GM21825 (cell line): ENCODE measurements around the gene DUXB.

Experiments used
- ATAC-seq: cut with Tn5 transposase; IDR thresholded peaks from one replicate; pipeline ENCODE4 v1.9.1; 2021; ENCODE audit warnings: mild to moderate bottlenecking, moderate library complexity; ENCODE audit not compliant: unreplicated experiment

DUXB gene

GRCh38 chr16:75660726-75661302 is 40.4 kb downstream of the DUXB start:
- ATAC-seq = no peak

DNA sequence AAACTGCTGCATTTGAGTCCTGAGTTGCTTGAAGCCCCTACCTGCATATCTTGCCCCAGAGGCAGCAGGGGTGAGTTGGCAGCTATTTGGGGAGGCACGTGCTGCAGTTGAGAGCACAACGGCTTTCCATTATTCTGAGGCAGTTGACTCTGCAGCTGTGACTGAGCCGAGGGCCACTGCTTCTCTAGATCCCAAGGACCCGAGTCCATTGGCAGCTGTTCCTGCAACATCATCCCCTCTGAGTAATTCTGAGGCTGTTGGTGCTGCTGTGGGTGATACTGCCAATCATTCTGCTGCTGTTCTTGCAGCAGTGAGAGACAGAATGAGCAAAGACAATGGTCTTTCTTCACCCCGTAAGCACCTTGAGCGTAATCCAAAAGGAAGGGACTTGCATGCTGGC is 40.9 kb downstream of the DUXB start:
- ATAC-seq = no peak

- no peak for ATAC-seq
Observed at GRCh38 chr16:75658175-75658574, 43.1 kb downstream of the DUXB start.

GRCh38 chr16:75653922-75654321 is 47.3 kb downstream of the DUXB start:
- ATAC-seq = no peak

DNA sequence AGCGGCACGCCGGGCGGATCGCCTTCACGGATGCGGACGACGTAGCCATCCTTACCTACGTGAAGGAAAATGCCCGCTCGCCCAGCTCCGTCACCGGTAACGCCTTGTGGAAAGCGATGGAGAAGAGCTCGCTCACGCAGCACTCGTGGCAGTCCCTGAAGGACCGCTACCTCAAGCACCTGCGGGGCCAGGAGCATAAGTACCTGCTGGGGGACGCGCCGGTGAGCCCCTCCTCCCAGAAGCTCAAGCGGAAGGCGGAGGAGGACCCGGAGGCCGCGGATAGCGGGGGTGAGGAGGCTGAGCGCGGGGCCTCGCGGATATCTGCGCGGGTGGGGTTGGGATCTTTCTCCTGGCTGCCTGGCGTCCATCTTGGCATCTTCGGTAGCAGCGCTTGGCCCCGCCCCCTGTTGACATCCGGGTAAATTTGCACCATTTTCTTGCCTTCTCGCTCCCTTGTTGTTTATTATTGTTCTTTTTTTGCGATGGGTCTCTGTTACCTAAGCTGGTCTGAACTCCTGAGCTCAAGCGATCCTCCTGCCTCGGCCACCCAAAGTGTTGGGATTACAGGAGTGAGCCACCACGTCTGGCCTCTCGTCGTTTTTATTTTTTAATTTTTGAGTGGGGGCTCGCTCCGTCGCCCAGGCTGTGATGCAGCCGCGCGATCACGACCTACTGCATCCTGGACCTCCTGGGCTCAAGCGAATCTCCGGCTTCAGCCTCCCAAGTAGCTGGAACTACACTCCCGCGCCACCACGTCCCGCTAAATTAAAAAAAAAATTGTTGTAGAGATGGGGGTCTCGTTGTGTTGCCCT is 52.8 kb downstream of the DUXB start:
- ATAC-seq = peak; percentile 34

- ATAC-seq = peak; percentile 83
Observed at GRCh38 chr16:75647492-75648264, 53.6 kb downstream of the DUXB start, which contains the start of the genes KARS1 and TERF2IP. Gene KARS1 (minus strand): TSS chr16:75647665. CDS start chr16:75647639, 26 bp downstream. Gene TERF2IP (plus strand): TSS chr16:75647773. CDS start chr16:75647883, 110 bp downstream.

GRCh38 chr16:75647112-75647491 is 54.2 kb downstream of the DUXB start:
- ATAC-seq = peak; percentile 21

GRCh38 chr16:75644240-75645012 is 56.8 kb downstream of the DUXB start:
- ATAC-seq = no peak
